CD4-positive, alpha-beta T cell treated with Interleukin-17A for 1 hour (primary cell): ENCODE measurements around the gene ARF5.

Source experiments
- DNase-seq: peaks from one replicate; pipeline ENCODE4 v3.0.0-alpha.2; 2020

The ARF5 gene

DNA sequence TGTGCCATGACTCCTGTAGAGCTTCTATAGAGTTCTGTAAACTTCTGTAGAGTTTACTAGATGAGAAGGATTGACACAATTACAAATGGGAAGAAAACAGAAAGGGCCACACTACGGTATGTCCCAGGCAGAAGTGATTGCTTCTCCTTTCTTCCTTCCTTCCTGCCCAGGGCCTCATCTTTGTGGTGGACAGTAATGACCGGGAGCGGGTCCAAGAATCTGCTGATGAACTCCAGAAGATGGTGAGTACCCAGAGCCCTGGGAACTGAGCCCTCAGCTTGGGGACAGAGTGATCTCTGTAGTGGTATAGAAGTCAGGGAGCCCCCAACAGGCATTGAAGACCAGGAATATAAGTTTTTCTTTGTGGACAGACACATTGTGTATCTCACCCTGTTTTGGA, 1.7 kb downstream of the ARF5 start:
- DNase-seq: no peak

DNA sequence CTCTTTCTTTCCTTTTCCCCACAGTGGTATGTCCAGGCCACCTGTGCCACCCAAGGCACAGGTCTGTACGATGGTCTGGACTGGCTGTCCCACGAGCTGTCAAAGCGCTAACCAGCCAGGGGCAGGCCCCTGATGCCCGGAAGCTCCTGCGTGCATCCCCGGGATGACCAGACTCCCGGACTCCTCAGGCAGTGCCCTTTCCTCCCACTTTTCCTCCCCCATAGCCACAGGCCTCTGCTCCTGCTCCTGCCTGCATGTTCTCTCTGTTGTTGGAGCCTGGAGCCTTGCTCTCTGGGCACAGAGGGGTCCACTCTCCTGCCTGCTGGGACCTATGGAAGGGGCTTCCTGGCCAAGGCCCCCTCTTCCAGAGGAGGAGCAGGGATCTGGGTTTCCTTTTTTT, 3.0 kb downstream of the ARF5 start:
- DNase-seq: no peak

DNA sequence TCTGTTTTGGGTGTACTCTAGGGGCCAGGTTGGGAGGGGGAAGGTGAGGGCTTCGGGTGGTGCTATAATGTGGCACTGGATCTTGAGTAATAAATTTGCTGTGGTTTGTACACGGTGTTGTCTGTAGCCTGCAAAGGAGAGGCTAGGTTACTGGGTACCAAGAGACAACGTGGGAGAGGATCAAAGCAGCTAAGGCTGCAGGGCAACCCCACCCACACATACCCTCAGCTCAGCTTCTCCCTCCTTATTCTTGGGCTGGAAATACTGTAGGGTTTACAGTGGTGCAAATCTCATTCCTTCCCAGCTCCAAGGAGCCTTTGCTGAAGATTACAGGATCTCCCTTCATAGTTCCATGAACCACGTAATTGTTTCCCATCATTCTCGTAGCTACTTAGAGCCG, 3.4 kb downstream of the ARF5 start:
- no peak for DNase-seq

DNA sequence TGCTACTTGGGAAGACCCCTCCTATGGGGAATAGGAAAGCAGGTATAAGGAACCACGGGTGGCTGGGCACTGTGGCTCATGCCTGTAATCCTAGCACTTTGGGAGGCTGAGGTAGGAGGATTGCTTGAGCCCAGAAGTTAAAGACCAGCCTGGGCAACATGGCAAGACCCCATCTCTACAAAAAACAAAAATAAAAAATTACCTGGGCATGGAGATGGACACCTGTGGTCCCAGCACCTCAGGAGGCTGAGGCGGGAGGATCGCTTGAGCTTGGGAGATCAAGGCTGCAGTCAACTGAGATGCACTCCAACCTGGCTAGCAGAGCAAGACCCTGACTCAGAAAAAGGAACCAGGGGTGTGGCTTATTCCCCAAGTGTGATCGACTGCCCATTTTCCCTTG, 4.3 kb downstream of the ARF5 start:
- no peak for DNase-seq

DNA sequence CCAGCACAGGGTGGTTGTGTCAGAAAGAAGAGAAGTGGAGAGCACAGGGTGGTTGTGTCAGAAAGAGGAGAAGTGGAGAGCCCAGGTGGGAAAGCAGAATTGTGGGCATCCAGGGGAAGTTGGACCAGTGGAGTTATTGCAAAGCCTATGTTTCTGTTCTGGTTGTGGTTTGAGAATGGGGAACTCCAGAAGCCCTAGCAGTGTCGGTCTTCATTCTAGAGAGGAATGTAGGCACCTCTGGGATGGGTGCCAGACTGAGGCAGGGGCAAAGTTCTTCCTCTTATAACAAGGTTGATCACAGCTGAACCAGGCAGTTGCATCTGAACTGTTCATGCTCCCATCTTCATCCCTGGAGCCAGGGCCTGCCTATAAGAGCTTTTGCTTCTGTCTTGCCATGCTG, 6.3 kb downstream of the ARF5 start:
- no peak for DNase-seq

- DNase-seq: no peak
Measured at GRCh38 chr7:127595737-127596136, 7.5 kb downstream of the ARF5 start.

DNA sequence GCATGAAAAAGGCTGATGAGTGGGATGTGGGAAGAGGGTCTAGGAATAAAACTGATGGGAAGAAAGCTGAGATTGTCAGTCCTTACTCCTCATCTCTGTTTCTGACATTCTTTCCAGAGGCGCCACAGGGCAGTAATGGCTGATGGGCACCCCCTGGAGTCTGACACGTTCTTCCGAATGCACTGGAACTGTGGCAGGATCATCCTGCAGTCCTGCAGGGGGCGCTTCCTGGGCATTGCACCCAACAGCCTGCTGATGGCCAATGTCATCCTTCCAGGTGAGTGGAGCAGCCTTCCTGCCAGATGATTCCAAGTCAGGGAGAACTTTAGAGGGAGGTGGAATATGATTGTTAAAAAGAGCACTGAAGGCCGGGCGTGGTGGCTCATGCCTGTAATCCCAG, 10.1 kb downstream of the ARF5 start:
- no peak for DNase-seq

GRCh38 chr7:127600885-127601284, 12.7 kb downstream of the ARF5 start:
- DNase-seq: no peak

- no peak for DNase-seq
Measured at GRCh38 chr7:127608446-127608845, 20.2 kb downstream of the ARF5 start.

DNA sequence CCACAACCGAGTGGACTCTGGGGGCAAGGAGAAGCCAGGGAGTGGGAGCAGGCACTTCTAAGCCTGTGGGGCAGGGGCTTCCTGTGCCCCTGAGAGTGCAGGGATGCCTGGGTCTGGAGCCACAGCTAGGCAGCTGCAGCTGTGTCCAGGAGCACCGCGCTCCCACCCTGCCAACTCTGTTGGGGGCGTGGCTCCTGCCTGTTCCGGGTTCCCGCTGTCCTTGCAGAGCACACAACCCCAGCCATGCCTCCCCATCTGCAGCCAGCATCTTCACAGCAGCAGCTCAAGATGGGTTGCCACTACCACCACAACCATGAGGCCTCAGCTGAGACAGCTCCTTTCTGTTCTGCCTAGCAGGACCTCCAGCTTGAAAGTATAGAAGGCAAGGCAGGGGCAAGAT, 21.1 kb downstream of the ARF5 start:
- no peak for DNase-seq

GRCh38 chr7:127612263-127612662, 24.1 kb downstream of the ARF5 start:
- no peak for DNase-seq

DNA sequence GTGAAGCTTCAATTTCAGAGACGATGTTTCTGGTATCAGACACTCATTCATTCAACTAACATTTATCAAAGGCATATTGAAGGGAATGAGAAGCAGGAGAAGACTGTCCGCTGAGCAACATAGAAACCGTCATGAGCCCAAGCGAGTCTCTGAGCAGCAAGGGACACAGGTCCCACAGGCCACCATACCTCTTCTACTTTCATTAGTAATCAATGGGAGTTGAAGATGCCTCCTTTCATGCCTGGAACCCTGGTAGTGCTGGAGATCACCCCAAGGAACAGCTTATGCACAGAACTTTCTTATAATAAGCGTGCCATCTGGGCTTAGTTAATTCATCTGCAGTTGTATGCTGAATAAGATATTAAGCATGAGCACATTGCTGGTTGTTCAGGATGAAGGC, 28.5 kb downstream of the ARF5 start:
- no peak for DNase-seq

DNA sequence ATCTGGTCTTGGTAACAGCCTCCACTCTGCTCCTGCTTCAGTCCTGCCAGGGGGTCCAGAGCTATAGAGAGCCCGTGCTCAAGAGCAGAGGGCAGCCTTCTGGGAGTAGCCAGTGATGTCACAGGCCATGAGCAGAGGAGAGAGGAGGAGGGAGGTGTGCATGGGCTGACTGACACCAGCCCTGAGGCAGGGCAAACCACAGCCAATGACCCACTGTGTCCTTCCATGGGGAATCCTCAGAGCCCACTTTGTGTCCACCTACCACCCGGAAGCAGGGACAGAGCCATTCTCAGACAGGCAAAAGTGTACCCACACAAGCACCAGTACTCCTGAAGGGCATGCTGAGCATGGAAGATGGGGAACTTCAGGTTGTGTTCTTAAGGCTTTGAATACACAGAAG, 29.8 kb downstream of the ARF5 start, which contains the start of gene PAX4:
Gene PAX4, minus strand, starts transcription at position 101 of the 400 bp plus-strand sequence. CDS start 2,214 bp downstream, outside the sequence.
- DNase-seq: no peak

DNA sequence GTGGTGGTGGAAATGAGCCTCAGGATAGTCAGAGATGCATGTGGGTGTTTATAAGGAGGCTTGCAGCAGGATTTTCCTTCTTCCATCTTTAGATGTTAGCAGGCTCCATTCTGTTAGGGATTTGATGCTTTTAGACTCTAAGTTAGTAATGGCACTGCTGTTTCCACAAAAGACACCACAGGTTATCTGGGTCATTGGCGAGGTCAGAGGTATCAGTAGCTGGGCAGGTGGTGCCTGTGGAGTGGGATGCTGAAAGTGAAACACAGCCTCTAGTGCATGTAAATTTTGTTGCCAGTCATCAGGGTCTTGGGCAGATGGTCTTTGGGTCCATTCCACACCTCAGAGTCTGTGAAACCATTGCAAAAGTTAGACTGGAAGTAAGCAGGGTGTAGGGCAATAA, 30.6 kb downstream of the ARF5 start:
- DNase-seq: no peak

- DNase-seq: no peak
Measured at GRCh38 chr7:127619681-127620405, 31.6 kb downstream of the ARF5 start.

GRCh38 chr7:127620406-127621233, 32.4 kb downstream of the ARF5 start:
- no peak for DNase-seq

DNA sequence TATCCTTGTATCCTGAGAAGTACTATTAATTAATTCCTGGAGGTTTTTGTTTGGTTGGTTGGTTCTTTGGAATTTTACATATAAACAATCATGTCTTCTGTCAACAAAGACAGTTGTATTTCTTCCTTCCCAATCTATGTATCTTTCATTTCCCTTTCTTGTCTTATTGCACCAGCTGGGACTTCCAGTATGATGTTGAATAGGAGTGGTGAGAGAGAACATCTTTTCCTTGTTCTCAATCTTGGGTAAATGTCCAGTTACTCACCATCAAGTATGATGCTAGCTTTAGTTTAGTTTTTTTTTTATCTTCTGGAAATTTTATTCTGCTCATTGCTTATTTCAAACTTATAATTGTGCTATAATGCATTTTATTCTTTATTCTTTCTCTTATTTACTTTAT, 37.1 kb downstream of the ARF5 start:
- DNase-seq: no peak

DNA sequence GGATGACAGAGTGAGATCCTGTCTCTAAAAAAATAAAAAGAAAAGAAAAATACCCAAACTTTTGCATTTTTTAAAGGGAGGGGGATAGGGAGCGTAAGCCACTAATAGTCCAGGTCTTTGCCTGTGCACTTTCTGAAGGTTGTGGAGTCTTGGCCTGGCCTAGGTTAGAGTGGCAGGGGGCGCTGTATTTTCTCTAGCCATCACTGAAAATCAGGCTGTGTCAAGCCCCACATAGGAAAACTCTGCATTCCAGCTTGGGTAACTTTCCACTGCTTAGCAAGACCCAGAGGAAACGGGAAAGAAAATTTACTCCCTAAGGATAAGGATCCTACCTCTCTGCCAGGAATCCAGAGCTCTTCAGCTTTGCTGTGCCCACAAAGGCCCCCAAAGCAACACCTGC, 40.2 kb downstream of the ARF5 start:
- DNase-seq: no peak

- DNase-seq: peak; percentile 20
Measured at GRCh38 chr7:127629268-127629854, 41.1 kb downstream of the ARF5 start.

DNA sequence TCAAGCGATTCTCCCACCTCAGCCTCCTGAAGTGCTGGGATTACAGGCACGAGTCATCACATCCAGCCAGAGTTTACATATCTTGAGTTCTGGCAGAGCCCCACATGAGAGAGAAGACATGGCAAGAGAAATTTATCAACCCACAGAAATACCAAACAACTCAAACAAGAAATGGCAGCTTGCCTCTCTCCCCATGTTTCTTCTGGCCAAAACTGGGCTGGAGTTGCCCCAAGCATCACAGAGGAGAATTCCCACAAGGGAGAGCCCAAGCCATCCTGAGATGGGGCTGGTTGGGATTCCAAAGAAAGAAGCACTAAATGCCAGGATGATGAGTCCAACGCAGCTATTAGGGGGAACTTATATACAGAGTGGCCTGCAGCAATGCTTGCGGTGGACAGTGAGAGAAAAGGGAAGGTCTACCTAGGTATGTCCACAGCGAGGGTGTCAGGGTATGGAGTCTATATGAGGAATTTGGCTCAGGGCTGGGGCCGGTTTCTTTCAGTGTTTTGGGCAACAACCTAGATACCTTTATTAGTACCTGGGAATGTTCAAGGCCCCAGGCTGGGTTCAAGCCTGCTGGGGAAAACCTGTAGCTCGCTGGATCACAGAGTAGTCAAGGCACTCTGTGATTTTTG, 44.2 kb downstream of the ARF5 start:
- DNase-seq: no peak

DNA sequence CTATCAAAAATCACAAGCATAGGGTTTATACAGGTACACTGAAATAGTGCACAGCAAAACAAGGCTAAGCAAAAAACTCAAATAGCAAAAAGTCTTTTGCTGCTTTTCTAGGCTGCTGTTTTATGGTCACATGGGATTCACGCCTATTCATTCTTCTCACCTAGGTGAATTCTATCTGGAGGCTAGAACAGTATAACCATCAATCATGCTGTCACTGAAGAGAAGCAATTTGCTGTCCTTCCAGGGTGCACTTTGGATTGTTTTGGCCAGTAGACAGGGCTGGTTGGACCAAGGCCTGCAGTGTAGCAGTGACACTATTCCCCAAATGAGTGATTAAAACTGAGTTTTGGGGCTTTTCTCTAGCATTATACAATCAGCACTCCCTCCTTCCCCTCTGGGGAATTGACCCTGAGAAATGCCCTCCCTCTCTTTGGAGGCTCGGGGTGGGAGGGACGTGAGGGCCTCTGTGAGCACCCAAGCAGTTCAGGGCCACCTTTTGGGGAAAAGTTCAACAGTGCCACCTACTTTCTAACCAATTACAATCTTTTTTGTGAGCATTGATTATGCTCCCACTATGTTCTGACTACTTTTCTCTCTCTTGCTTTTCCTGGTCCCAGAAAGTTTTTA, 47.6 kb downstream of the ARF5 start:
- no peak for DNase-seq

GRCh38 chr7:127638197-127638596, 50.0 kb downstream of the ARF5 start:
- no peak for DNase-seq
